Astrocyte of the cerebellum (primary cell): ENCODE data around the gene ZBTB20.

Experiments
- DNase-seq: peaks from one replicate; pipeline ENCODE4 v3.0.0-alpha.2; 2011; ENCODE audit warnings: low read depth
- H3K4me3 ChIP-seq: 2 replicates; pipeline ENCODE4 v1.5.1; 2011; ENCODE audit warnings: mild to moderate bottlenecking, low read depth, low read length, moderate library complexity
- CTCF ChIP-seq: IDR thresholded peaks from 2 replicates; pipeline ENCODE4 v1.5.1; 2012; ENCODE audit warnings: low read length, low read depth, moderate library complexity, mild to moderate bottlenecking; ENCODE audit errors: missing control alignments
- in situ Hi-C: cut with HindIII; loops from 2 replicates; pipeline ENCODE4 v1.10.0; 2017; ENCODE audit warnings: low sequenced_read_pairs

Gene ZBTB20

GRCh38 chr3:114803042-114803695 is 343.9 kb downstream of the ZBTB20 start:
- in situ Hi-C loops: no loop called here
- DNase-seq: no peak
- no peak for TF ChIP-seq CTCF
- no peak overlapping the region for H3K4me3 ChIP-seq

GRCh38 chr3:114800272-114801031 is 346.6 kb downstream of the ZBTB20 start:
- DNase-seq: no peak
- in situ Hi-C loops: no loop called here
- TF ChIP-seq CTCF: no peak

GRCh38 chr3:114799816-114800215 is 347.3 kb downstream of the ZBTB20 start:
- no peak overlapping the region for H3K4me3 ChIP-seq
- no peak for DNase-seq
- in situ Hi-C loops: no loop called here
- no peak for TF ChIP-seq CTCF

More at GRCh38 chr3:114800272-114801031, 346.6 kb downstream of the ZBTB20 start:
- H3K4me3 ChIP-seq: no peak overlapping the region

- no peak overlapping the region for H3K4me3 ChIP-seq
- in situ Hi-C loops: no loop called here
- no peak for TF ChIP-seq CTCF
- no peak for DNase-seq
Observed at GRCh38 chr3:114796796-114797195, 350.3 kb downstream of the ZBTB20 start.

- in situ Hi-C loops: no loop called here
- no peak for TF ChIP-seq CTCF
- no peak overlapping the region for H3K4me3 ChIP-seq
- no peak for DNase-seq
Observed at GRCh38 chr3:114794894-114795630, 352.0 kb downstream of the ZBTB20 start.

- H3K4me3 ChIP-seq: no peak overlapping the region
- in situ Hi-C loops: no loop called here
- DNase-seq: no peak
- TF ChIP-seq CTCF: no peak
Observed at GRCh38 chr3:114792159-114792918, 354.7 kb downstream of the ZBTB20 start.
